ENCODE data around the gene SRSF3.
"Not testable (repeated sequence)": the region's sequence is repeated elsewhere in the genome, so short reads cannot be mapped to it uniquely, and the experiment has no call there.

Gene SRSF3
- total RNA-seq, result 1,181 to 1,349 reads per million in 2 donors

- DNase-seq, result peak; percentile 87 to 99 (median 93)
Observed at GRCh38 chr6:36594029-36594815, at the start of gene SRSF3. SRSF3 (plus strand) TSS chr6:36594362; CDS start chr6:36596763, 2,401 bp downstream.

- DNase-seq, result no peak
Observed at GRCh38 chr6:36545767-36546307, 48.3 kb upstream of the SRSF3 start.

- peak in 2 of 5 experiments; percentile 2 to 39 for DNase-seq
Observed at GRCh38 chr6:36546308-36546919, 47.7 kb upstream of the SRSF3 start.

GRCh38 chr6:36546920-36547645 is 47.1 kb upstream of the SRSF3 start, which contains the start of gene STK38:
STK38 (minus strand) TSS chr6:36547479; CDS start chr6:36540202, 7,277 bp downstream.
- peak; percentile 86 to 93 (median 90) for DNase-seq

- DNase-seq, result no peak
Observed at GRCh38 chr6:36547646-36548400, 46.3 kb upstream of the SRSF3 start.

GRCh38 chr6:36548401-36548743 is 45.8 kb upstream of the SRSF3 start:
- DNase-seq, result no peak

- DNase-seq, result no peak
Observed at GRCh38 chr6:36550473-36551000, 43.6 kb upstream of the SRSF3 start.

- no peak for DNase-seq
Observed at GRCh38 chr6:36555750-36556252, 38.4 kb upstream of the SRSF3 start.

- no peak for DNase-seq
Observed at GRCh38 chr6:36556281-36556680, 37.9 kb upstream of the SRSF3 start.

- no peak for DNase-seq
Observed at GRCh38 chr6:36559011-36559793, 35.0 kb upstream of the SRSF3 start.

GRCh38 chr6:36560822-36561221 is 33.3 kb upstream of the SRSF3 start:
- no peak for DNase-seq

- no peak for DNase-seq
Observed at GRCh38 chr6:36563237-36563927, 30.8 kb upstream of the SRSF3 start.

- no peak for DNase-seq
Observed at GRCh38 chr6:36563928-36564284, 30.3 kb upstream of the SRSF3 start.

GRCh38 chr6:36566418-36566905 is 27.7 kb upstream of the SRSF3 start:
- DNase-seq, result no peak

GRCh38 chr6:36570264-36570663 is 23.9 kb upstream of the SRSF3 start:
- DNase-seq, result peak in 1 of 5 experiments; percentile 16

- no peak for DNase-seq
Observed at GRCh38 chr6:36571122-36572043, 22.8 kb upstream of the SRSF3 start.

- not testable (repeated sequence) for DNase-seq
Observed at GRCh38 chr6:36572353-36573311, 21.5 kb upstream of the SRSF3 start.

- DNase-seq, result no peak
Observed at GRCh38 chr6:36574679-36575078, 19.5 kb upstream of the SRSF3 start.
